Peyer's patch (tissue), 4 donors: ENCODE results near the gene H2AZ2. TPM values are rescaled to one million over a fixed set of nuclear protein-coding genes. Genes with fewer than 3 reads are reported as not detected.

Experiments used
- DNase-seq, 3 donors: peaks; one replicate each; pipeline ENCODE4 v3.0.0-alpha.2; 2017 to 2019
- H3K27ac ChIP-seq, 4 donors: fragments of 200-600 bp; sonication (generic); one replicate each; pipeline ENCODE4 v1.5.1; 2016 to 2019
- H3K27me3 ChIP-seq, 2 donors: fragments of 200-600 bp; sonication (generic); one replicate each; pipeline ENCODE4 v1.5.1; 2019
- H3K36me3 ChIP-seq, 3 donors: fragments of 200-600 bp; sonication (generic); one replicate each; pipeline ENCODE4 v1.5.1; 2016 to 2019
- H3K4me1 ChIP-seq, 4 donors: fragments of 200-600 bp; sonication (generic); one replicate each; pipeline ENCODE4 v1.5.1; 2016 to 2019
- H3K4me3 ChIP-seq, 4 donors: fragments of 200-600 bp; sonication (generic); 1 replicate in 3 of 4; 2 replicates in 1 of 4; pipeline ENCODE4 v1.5.1; 2016 to 2019; ENCODE audit warnings: mild to moderate bottlenecking in 1 of 4
- H3K9me3 ChIP-seq, 4 donors: fragments of 200-600 bp; sonication (generic); one replicate each; pipeline ENCODE4 v1.5.1; 2016 to 2019; ENCODE audit warnings: mild to moderate bottlenecking in 1 of 4
- POLR2A ChIP-seq, 2 donors: fragments of 450-650 bp; IDR thresholded peaks; one replicate each; pipeline ENCODE4 v1.5.1; 2017; ENCODE audit warnings: antibody characterized with exemption in 2 of 2, mild to moderate bottlenecking in 2 of 2, moderate library complexity in 2 of 2
- total RNA-seq, 4 donors: library from RNA; depleted of rRNA; stranded (reverse); fragments of >200 nt; gene quantifications; one replicate each; pipeline ENCODE4 v1.1.0, GENCODE V29; 2016
- TF ChIP-seq, protein P1 (sequence below), 6 experiments: fragments of 450-650 bp in 4 of 6; fragments of 200-600 bp in 2 of 6; sonication (generic) in 1 of 6; IDR thresholded peaks; one replicate each; pipeline ENCODE4 v1.5.1; 2017 to 2019; ENCODE audit warnings: antibody characterized with exemption in 6 of 6, mild to moderate bottlenecking in 3 of 6, moderate library complexity in 1 of 6

The H2AZ2 gene
- total RNA-seq, 4 donors from 2014 or later: 67.7 to 83.2 (median 74.3) TPM

- H3K4me3 ChIP-seq: no peak overlapping the region
- DNase-seq: no peak
- no peak for TF ChIP-seq POLR2A (IDR thresholded peaks at IDR 0.05)
- TF ChIP-seq, protein P1, sequence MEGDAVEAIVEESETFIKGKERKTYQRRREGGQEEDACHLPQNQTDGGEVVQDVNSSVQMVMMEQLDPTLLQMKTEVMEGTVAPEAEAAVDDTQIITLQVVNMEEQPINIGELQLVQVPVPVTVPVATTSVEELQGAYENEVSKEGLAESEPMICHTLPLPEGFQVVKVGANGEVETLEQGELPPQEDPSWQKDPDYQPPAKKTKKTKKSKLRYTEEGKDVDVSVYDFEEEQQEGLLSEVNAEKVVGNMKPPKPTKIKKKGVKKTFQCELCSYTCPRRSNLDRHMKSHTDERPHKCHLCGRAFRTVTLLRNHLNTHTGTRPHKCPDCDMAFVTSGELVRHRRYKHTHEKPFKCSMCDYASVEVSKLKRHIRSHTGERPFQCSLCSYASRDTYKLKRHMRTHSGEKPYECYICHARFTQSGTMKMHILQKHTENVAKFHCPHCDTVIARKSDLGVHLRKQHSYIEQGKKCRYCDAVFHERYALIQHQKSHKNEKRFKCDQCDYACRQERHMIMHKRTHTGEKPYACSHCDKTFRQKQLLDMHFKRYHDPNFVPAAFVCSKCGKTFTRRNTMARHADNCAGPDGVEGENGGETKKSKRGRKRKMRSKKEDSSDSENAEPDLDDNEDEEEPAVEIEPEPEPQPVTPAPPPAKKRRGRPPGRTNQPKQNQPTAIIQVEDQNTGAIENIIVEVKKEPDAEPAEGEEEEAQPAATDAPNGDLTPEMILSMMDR (IDR thresholded peaks at IDR 0.05): no peak
- H3K4me1 ChIP-seq: peaks cover 0 to 15% (median 8%) of the 10 kb centered on the region in 4 donors
- H3K27me3 ChIP-seq: no peaks in the 10 kb centered on the region
- peaks cover 0 to 65% (median 0%) of the 10 kb centered on the region in 3 donors for H3K36me3 ChIP-seq
- no peaks in the 10 kb centered on the region for H3K9me3 ChIP-seq
- no peak overlapping the region for H3K27ac ChIP-seq
Measured at GRCh38 chr7:44802418-44803025, 45.4 kb downstream of the H2AZ2 start.

GRCh38 chr7:44801890-44802289 lies 46.0 kb downstream of the H2AZ2 start:
- Histone ChIP-seq H3K4me1 (peaks cover 0 to 15% (median 8%) of the 10 kb centered on the region in 4 donors), H3K36me3 (peaks cover 0 to 65% (median 0%) of the 10 kb centered on the region in 3 donors), H3K4me3 (no peak overlapping the region), H3K27ac (no peak overlapping the region), H3K27me3 (no peaks in the 10 kb centered on the region), H3K9me3 (no peaks in the 10 kb centered on the region)
- TF ChIP-seq, protein P1 (IDR thresholded peaks at IDR 0.05): no peak
- no peak for TF ChIP-seq POLR2A (IDR thresholded peaks at IDR 0.05)
- DNase-seq: no peak

DNA sequence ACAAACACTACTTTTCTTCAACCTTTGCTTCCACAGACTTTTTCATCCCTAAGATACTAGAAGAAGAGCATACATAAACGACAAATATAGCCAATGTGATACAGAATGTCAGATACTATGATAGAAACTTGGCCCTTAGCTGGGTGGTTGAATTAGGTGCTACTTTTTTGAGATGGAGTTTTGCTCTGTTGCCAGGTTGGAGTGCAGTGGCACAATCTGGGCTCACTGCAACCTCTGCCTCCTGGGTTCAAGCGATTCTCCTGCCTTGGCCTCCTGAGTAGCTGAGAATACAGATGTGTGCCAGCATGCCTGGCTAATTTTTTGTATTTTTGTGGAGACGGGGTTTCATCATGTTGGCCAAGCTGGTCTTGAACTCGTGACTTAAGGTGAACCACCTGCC lies 47.9 kb downstream of the H2AZ2 start:
- H3K27me3 ChIP-seq: no peaks in the 10 kb centered on the region
- H3K4me3 ChIP-seq: no peak overlapping the region
- peaks cover 0 to 15% (median 8%) of the 10 kb centered on the region in 4 donors for H3K4me1 ChIP-seq
- H3K9me3 ChIP-seq: no peaks in the 10 kb centered on the region
- H3K36me3 ChIP-seq: peaks cover 0 to 62% (median 0%) of the 10 kb centered on the region in 3 donors
- no peak for TF ChIP-seq POLR2A (IDR thresholded peaks at IDR 0.05)
- TF ChIP-seq, protein P1 (IDR thresholded peaks at IDR 0.05): no peak
- DNase-seq: no peak
- H3K27ac ChIP-seq: no peak overlapping the region

GRCh38 chr7:44798649-44799305 lies 49.1 kb downstream of the H2AZ2 start:
- no peaks in the 10 kb centered on the region for H3K27me3 ChIP-seq
- no peak for DNase-seq
- peaks cover 0 to 15% (median 8%) of the 10 kb centered on the region in 4 donors for H3K4me1 ChIP-seq
- H3K36me3 ChIP-seq: peaks cover 0 to 50% (median 0%) of the 10 kb centered on the region in 3 donors
- H3K9me3 ChIP-seq: no peaks in the 10 kb centered on the region
- TF ChIP-seq, protein P1 (IDR thresholded peaks at IDR 0.05): no peak
- no peak for TF ChIP-seq POLR2A (IDR thresholded peaks at IDR 0.05)
- peak overlapping the region in 2 of 4 donors; percentile 90 to 91 for H3K4me3 ChIP-seq
- no peak overlapping the region for H3K27ac ChIP-seq

GRCh38 chr7:44797329-44798258 lies 50.3 kb downstream of the H2AZ2 start:
- Histone ChIP-seq H3K4me3 (peak overlapping the region; percentile 64 to 91 (median 88)), H3K27me3 (no peaks in the 10 kb centered on the region), H3K27ac (peak overlapping the region; percentile 95 to 100 (median 99)), H3K4me1 (peaks cover 0 to 15% (median 8%) of the 10 kb centered on the region in 4 donors), H3K9me3 (no peaks in the 10 kb centered on the region), H3K36me3 (peaks cover 0 to 38% (median 0%) of the 10 kb centered on the region in 3 donors)
- DNase-seq: peak; percentile 87 to 96 (median 90)
- TF ChIP-seq, protein P1 (IDR thresholded peaks at IDR 0.05): peak; percentile 31 to 55 (median 43)
- TF ChIP-seq POLR2A (IDR thresholded peaks at IDR 0.05): peak; percentile 21 to 61
